RWPE2 (cell line): ENCODE data around the gene CARD11.

Source experiments
- ATAC-seq: fragments of 200-7000 bp; cut with Tn5 transposase; 3 replicates; pipeline ENCODE4 v1.9.1; 2021; ENCODE audit warnings: low read depth
- DNase-seq: peaks from one replicate; pipeline ENCODE4 v3.0.0-alpha.2; 2020; ENCODE audit warnings: low spot score
- H3K27ac ChIP-seq: fragments of 450-650 bp; 2 replicates; pipeline ENCODE4 v1.5.1; 2017; ENCODE audit warnings: mild to moderate bottlenecking; ENCODE audit not compliant: poor library complexity, severe bottlenecking
- H3K27me3 ChIP-seq: fragments of 250-450 bp; sonication (Bioruptor Pico); 2 replicates; pipeline ENCODE4 v1.5.1; 2021; ENCODE audit warnings: mild to moderate bottlenecking, moderate library complexity; ENCODE audit not compliant: insufficient read depth, poor library complexity, severe bottlenecking
- H3K36me3 ChIP-seq: fragments of 250-450 bp; sonication (Bioruptor Pico); 2 replicates; pipeline ENCODE4 v1.5.1; 2020; ENCODE audit warnings: low read depth, mild to moderate bottlenecking, moderate library complexity
- H3K4me1 ChIP-seq: fragments of 250-450 bp; sonication (Bioruptor Pico); 2 replicates; pipeline ENCODE4 v1.5.1; 2021; ENCODE audit warnings: mild to moderate bottlenecking, moderate library complexity; ENCODE audit not compliant: insufficient read depth, poor library complexity, severe bottlenecking
- H3K4me3 ChIP-seq: fragments of 250-450 bp; sonication (Bioruptor Pico); 2 replicates; pipeline ENCODE4 v1.5.1; 2021; ENCODE audit warnings: mild to moderate bottlenecking, moderate library complexity; ENCODE audit not compliant: severe bottlenecking
- H3K9me3 ChIP-seq: fragments of 250-450 bp; sonication (Bioruptor Pico); 2 replicates; pipeline ENCODE4 v1.5.1; 2021; ENCODE audit warnings: mild to moderate bottlenecking, moderate library complexity; ENCODE audit not compliant: severe bottlenecking
- TF ChIP-seq, protein P1 (sequence below): fragments of 450-650 bp; IDR thresholded peaks from one replicate; pipeline ENCODE4 v1.5.1; 2017; ENCODE audit warnings: mild to moderate bottlenecking, moderate library complexity; ENCODE audit not compliant: poor library complexity, severe bottlenecking

Gene CARD11

DNA sequence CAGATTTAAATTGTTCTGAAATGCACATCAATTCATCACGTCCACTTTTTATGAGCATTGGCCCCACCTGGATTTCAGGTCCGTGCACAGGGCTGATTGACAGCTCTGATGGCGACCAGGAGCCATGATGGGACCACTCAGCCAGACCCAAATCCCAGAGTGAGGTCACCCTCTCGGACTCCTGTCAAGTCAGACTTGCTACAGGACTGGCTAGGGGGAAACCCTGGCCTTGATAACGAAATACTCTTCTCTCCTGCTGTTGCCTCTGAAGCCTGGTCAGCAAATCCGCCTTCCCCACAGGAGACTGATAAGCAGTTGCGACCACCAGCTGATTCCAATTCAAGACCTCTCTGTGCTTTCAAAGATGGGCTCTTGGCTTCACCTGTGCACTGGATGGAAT, 76.4 kb downstream of the CARD11 start:
- H3K4me3 ChIP-seq, result no peak overlapping the region
- no peaks in the 10 kb centered on the region for H3K27me3 ChIP-seq
- ATAC-seq (no peak), DNase-seq (no peak)
- H3K27ac ChIP-seq, result no peak overlapping the region
- no peaks in the 10 kb centered on the region for H3K36me3 ChIP-seq
- no peaks in the 10 kb centered on the region for H3K9me3 ChIP-seq
- no peaks in the 10 kb centered on the region for H3K4me1 ChIP-seq
- TF ChIP-seq, protein P1, sequence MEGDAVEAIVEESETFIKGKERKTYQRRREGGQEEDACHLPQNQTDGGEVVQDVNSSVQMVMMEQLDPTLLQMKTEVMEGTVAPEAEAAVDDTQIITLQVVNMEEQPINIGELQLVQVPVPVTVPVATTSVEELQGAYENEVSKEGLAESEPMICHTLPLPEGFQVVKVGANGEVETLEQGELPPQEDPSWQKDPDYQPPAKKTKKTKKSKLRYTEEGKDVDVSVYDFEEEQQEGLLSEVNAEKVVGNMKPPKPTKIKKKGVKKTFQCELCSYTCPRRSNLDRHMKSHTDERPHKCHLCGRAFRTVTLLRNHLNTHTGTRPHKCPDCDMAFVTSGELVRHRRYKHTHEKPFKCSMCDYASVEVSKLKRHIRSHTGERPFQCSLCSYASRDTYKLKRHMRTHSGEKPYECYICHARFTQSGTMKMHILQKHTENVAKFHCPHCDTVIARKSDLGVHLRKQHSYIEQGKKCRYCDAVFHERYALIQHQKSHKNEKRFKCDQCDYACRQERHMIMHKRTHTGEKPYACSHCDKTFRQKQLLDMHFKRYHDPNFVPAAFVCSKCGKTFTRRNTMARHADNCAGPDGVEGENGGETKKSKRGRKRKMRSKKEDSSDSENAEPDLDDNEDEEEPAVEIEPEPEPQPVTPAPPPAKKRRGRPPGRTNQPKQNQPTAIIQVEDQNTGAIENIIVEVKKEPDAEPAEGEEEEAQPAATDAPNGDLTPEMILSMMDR, result no peak

DNA sequence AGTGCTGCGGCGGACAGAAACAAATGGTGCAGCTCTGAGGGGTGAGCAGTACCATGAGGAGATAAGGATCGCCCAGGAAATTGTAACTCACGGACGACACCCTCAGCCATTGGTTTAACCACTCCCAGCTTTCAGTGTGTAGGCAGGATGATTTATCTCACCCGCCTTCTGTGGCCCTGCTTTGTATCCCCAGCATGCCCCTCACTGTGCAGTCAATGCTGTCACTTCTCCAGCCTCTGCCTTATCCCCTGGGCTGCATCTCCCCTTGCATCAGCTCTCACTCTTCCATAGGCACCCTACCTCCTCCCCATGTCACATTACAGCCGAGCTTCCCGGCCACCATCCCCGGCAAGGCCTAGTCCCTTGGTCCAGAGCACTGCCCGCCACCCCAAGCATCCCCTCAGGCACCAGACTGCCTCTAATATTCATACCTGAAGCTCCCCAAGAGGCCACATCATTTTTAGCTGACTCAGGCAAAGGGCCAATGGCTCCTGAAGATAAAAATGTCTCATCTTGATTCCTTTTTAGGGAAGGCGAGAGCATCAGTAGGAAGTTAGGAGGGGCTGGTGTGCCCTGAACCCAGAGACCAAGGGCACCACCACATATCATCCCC, 77.1 kb downstream of the CARD11 start:
- H3K27me3 ChIP-seq, result no peaks in the 10 kb centered on the region
- TF ChIP-seq, protein P1, result no peak
- H3K4me3 ChIP-seq, result no peak overlapping the region
- H3K36me3 ChIP-seq, result no peaks in the 10 kb centered on the region
- DNase-seq (peak; percentile 31), ATAC-seq (no peak)
- no peak overlapping the region for H3K27ac ChIP-seq
- H3K4me1 ChIP-seq, result no peaks in the 10 kb centered on the region
- H3K9me3 ChIP-seq, result no peaks in the 10 kb centered on the region

DNA sequence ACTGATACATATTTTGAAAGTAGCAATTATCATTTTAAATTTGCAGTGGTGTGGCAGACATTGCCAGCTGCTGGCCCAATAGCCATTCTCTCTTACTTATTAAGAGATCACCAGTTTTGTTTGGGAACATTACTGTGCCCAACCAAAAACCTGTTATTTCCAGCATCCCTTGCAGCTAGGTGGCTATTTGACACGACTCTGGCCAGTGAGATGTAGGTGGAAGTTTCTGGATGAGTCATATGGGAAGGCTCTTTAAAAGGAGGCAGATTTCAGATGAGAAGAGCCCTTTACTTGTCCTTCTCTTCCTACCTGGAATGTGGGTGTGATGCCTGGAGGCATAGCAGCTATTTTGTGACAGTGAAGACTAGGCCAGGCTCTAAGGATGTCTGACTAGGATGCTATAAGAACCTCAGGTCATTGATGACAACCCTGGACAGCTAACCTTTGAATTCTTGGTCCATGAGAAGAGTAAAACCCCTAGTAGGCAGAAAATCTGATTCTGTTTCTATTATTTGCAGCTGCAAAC, 77.9 kb downstream of the CARD11 start:
- DNase-seq (no peak), ATAC-seq (no peak)
- H3K36me3 ChIP-seq, result no peaks in the 10 kb centered on the region
- no peak overlapping the region for H3K27ac ChIP-seq
- no peaks in the 10 kb centered on the region for H3K4me1 ChIP-seq
- H3K27me3 ChIP-seq, result no peaks in the 10 kb centered on the region
- H3K9me3 ChIP-seq, result no peaks in the 10 kb centered on the region
- TF ChIP-seq, protein P1, result no peak
- no peak overlapping the region for H3K4me3 ChIP-seq

DNA sequence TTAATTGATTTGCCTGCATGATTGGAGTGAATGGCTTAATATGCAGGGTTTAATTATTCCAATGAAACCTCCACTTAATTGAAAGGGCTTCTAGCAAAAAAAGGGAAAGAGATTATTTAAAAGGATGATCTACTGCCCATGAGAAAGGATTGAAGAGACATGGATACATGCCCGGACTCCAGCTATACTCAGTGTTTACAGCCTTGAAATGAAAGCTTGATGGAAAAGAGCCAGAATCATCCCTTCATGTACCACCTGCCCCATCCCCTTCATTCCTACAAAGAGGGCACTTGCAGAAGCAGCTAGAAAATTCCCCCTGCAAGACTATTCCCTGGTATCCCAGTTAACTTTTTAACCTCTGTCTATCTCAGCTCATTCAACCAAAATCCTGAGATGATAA, 78.4 kb downstream of the CARD11 start:
- H3K27ac ChIP-seq, result no peak overlapping the region
- no peaks in the 10 kb centered on the region for H3K27me3 ChIP-seq
- H3K9me3 ChIP-seq, result no peaks in the 10 kb centered on the region
- H3K36me3 ChIP-seq, result no peaks in the 10 kb centered on the region
- no peak for ATAC-seq
- no peak for DNase-seq
- TF ChIP-seq, protein P1, result no peak
- no peaks in the 10 kb centered on the region for H3K4me1 ChIP-seq
- H3K4me3 ChIP-seq, result no peak overlapping the region

DNA sequence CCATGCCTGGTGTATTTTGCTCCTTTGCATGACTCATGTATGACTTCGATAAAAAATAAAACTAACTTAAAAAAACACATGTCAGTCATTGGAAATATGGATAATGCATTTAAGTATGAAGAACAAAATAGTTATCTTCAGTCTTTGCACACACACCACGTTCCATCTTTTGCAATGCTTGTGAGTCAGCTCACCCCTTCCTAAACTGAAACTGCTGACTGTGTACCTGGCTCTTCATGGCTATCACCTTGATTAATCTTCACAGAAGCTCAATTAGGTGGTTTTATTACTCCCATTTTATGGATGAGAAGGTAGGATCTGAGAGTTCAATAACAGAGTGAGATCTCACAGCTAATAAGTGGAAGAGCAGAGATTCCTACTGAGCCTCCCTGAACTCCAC, 79.5 kb downstream of the CARD11 start:
- Histone ChIP-seq H3K36me3 (no peaks in the 10 kb centered on the region), H3K27me3 (no peaks in the 10 kb centered on the region), H3K4me1 (no peaks in the 10 kb centered on the region), H3K4me3 (no peak overlapping the region), H3K27ac (no peak overlapping the region), H3K9me3 (no peaks in the 10 kb centered on the region)
- ATAC-seq (no peak), DNase-seq (no peak)
- TF ChIP-seq, protein P1, result no peak
